NB4 (cell line): Measurements from ENCODE around the gene PDE7B.

Experiments used
- CTCF ChIP-seq: IDR thresholded peaks from one replicate; pipeline ENCODE4 v1.5.1; 2012; ENCODE audit warnings: low read depth, low read length
- POLR2A ChIP-seq: IDR thresholded peaks from 2 replicates; pipeline ENCODE4 v1.6.1; 2011; ENCODE audit warnings: mild to moderate bottlenecking; ENCODE audit not compliant: insufficient read length; ENCODE audit errors: extremely low read depth

DNA sequence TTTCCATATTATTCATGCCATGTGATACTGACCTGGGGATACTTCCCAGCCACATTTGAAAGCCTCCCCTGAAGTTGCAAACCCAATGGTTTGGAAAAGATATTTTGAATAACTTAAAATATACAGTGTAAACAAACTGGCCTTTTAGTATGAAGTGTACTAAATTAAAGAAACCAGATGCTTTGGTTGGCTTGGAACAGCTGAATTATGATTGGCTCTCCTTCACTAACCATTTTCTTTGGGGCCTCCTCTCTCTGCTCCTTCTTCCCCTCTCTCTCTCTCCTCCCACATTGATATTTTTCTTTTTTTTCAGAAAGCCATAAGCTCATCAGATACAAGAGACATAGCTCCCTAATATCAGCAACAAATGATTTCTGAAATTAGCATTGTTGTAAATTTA, 232.0 kb downstream of the PDE7B start:
- TF ChIP-seq CTCF (no peak), POLR2A (no peak)
